BE2C (cell line): ENCODE results near the gene ACADVL.

ENCODE experiments used
- DNase-seq: peaks from one replicate; pipeline ENCODE4 v3.0.0-alpha.2; 2020
- H3K27me3 ChIP-seq: fragments of 250-450 bp; sonication (Bioruptor Pico); 2 replicates; pipeline ENCODE4 v1.5.1; 2020; ENCODE audit warnings: mild to moderate bottlenecking
- H3K36me3 ChIP-seq: fragments of 250-450 bp; sonication (Bioruptor Pico); 2 replicates; pipeline ENCODE4 v1.5.1; 2020; ENCODE audit warnings: mild to moderate bottlenecking
- H3K4me1 ChIP-seq: fragments of 250-450 bp; sonication (Bioruptor Pico); 2 replicates; pipeline ENCODE4 v1.5.1; 2020
- H3K4me3 ChIP-seq: 2 replicates; pipeline ENCODE4 v1.5.1; 2011; ENCODE audit warnings: low read depth, low read length
- H3K9me3 ChIP-seq: fragments of 250-450 bp; sonication (Bioruptor Pico); 2 replicates; pipeline ENCODE4 v1.5.1; 2020
- TF ChIP-seq, protein P1 (sequence below): IDR thresholded peaks from 2 replicates; pipeline ENCODE4 v1.5.1; 2012; ENCODE audit warnings: mild to moderate bottlenecking, low read depth, low read length

The ACADVL gene

GRCh38 chr17:7234083-7234951, 14.6 kb downstream of the ACADVL start, which contains the start of gene DVL2:
Gene DVL2 (minus strand): TSS chr17:7234517. CDS start chr17:7234262, 255 bp downstream.
- Histone ChIP-seq H3K27me3 (no peaks in the 10 kb centered on the region), H3K9me3 (no peaks in the 10 kb centered on the region), H3K4me3 (peak within 1 kb of the TSS; percentile 86), H3K4me1 (no peaks in the 10 kb centered on the region), H3K36me3 (peaks cover 22% of the 10 kb centered on the region)
- peak; percentile 91 for DNase-seq
- TF ChIP-seq, protein P1, sequence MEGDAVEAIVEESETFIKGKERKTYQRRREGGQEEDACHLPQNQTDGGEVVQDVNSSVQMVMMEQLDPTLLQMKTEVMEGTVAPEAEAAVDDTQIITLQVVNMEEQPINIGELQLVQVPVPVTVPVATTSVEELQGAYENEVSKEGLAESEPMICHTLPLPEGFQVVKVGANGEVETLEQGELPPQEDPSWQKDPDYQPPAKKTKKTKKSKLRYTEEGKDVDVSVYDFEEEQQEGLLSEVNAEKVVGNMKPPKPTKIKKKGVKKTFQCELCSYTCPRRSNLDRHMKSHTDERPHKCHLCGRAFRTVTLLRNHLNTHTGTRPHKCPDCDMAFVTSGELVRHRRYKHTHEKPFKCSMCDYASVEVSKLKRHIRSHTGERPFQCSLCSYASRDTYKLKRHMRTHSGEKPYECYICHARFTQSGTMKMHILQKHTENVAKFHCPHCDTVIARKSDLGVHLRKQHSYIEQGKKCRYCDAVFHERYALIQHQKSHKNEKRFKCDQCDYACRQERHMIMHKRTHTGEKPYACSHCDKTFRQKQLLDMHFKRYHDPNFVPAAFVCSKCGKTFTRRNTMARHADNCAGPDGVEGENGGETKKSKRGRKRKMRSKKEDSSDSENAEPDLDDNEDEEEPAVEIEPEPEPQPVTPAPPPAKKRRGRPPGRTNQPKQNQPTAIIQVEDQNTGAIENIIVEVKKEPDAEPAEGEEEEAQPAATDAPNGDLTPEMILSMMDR = no peak

- H3K27me3 ChIP-seq = no peaks in the 10 kb centered on the region
- no peaks in the 10 kb centered on the region for H3K4me1 ChIP-seq
- TF ChIP-seq, protein P1 = no peak
- no peaks in the 10 kb centered on the region for H3K9me3 ChIP-seq
- no peak overlapping the region for H3K4me3 ChIP-seq
- no peak for DNase-seq
- peaks cover 25% of the 10 kb centered on the region for H3K36me3 ChIP-seq
These were observed 16.2 kb downstream of the ACADVL start for GRCh38 chr17:7235693-7236665.

DNA sequence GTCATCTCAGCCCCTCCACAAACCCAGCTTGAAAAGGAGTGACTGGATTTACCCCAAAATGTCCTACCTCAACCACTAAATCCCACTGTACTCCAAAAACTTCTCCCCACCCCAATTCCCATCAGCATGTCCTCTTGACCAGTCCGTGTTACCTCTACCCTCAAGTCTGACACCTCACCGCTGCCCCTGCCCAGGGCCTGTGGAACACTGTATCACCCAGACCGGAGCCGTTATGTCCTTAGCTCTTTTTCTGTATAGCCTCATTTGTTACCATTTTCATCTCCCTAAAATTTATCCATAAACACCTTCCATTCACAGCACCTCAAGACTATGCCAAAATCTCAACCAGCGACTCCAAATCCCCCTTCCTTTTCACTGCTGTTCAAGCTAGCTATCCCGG, 17.1 kb downstream of the ACADVL start:
- DNase-seq = no peak
- Histone ChIP-seq H3K4me3 (no peak overlapping the region), H3K27me3 (no peaks in the 10 kb centered on the region), H3K36me3 (peaks cover 25% of the 10 kb centered on the region), H3K9me3 (no peaks in the 10 kb centered on the region), H3K4me1 (no peaks in the 10 kb centered on the region)
- TF ChIP-seq, protein P1 = no peak

GRCh38 chr17:7237266-7237760, 17.6 kb downstream of the ACADVL start:
- TF ChIP-seq, protein P1 = no peak
- no peak for DNase-seq
- Histone ChIP-seq H3K4me3 (peak overlapping the region; percentile 78), H3K27me3 (no peaks in the 10 kb centered on the region), H3K9me3 (no peaks in the 10 kb centered on the region), H3K36me3 (peaks cover 25% of the 10 kb centered on the region), H3K4me1 (no peaks in the 10 kb centered on the region)

DNA sequence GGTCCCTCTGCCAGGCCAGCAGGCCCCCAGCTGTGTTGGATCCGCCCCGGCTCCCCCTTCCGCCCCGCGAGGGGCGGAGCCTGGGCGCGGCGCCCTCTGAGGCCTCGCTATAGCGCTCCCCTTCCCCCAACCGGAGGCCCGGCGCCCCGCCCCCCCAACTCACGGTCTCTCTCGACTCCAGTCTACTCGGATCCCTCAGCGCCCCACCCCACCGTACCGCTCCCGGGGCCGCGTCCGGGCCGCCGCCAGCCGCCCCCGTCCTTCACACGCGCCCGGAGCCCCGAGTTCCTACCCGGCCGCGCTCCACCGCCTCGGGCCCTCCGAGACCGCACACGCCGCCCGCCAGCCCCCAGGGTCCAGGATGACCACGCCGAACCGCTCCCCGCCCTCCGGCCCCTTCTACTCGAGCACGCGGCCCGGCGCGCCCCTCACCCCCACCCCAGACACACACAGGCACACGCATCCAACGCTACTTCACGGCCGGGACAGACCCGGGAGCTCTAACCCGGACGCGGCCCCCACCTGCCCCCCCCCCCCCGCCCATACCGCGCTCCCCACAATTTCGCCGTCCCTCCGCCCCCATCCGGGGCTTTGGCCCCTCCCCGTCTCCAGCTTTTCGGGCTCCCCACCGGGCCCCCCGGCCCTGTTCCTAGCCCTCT, 18.2 kb downstream of the ACADVL start:
- TF ChIP-seq, protein P1 = no peak
- peak overlapping the region; percentile 78 for H3K4me3 ChIP-seq
- H3K27me3 ChIP-seq = no peaks in the 10 kb centered on the region
- peak; percentile 63 for DNase-seq
- H3K36me3 ChIP-seq = peaks cover 25% of the 10 kb centered on the region
- no peaks in the 10 kb centered on the region for H3K4me1 ChIP-seq
- H3K9me3 ChIP-seq = no peaks in the 10 kb centered on the region
